HepG2 (cell line): Measurements from ENCODE around the gene GDPD1.

Experiments used
- BCL6 ChIP-seq: IDR thresholded peaks from 2 replicates; pipeline ENCODE4 v1.6.1; 2016; ENCODE audit warnings: missing genetic modification reagents, missing compliant biosample characterization
- CTCF ChIP-seq: sonication (generic); formaldehyde crosslinking; IDR thresholded peaks from 2 replicates; pipeline ENCODE4 v1.5.0; 2020; ENCODE audit warnings: mild to moderate bottlenecking, missing genetic modification reagents, moderate library complexity
- EP300 ChIP-seq, 3 experiments: sonication (generic) in 1 of 3; formaldehyde crosslinking in 1 of 3; IDR thresholded peaks; 2 replicates each; pipeline versions ENCODE4 v1.5.1 to v1.6.1; 2011 to 2020; ENCODE audit warnings: low read depth in 2 of 3, low read length in 2 of 3, borderline replicate concordance in 1 of 3, improper control_type of control experiment in 1 of 3, mild to moderate bottlenecking in 1 of 3, missing genetic modification reagents in 1 of 3, moderate library complexity in 1 of 3
- FUBP1 ChIP-seq: sonication (generic); formaldehyde crosslinking; IDR thresholded peaks from 2 replicates; pipeline ENCODE4 v1.5.1; 2020; ENCODE audit warnings: missing genetic modification reagents, mild to moderate bottlenecking, borderline replicate concordance
- KAT7 ChIP-seq: IDR thresholded peaks from 2 replicates; pipeline ENCODE4 v1.6.1; 2018; ENCODE audit warnings: borderline replicate concordance, missing compliant biosample characterization
- KLF11 ChIP-seq: IDR thresholded peaks from 2 replicates; pipeline ENCODE4 v1.6.1; 2016; ENCODE audit warnings: missing compliant biosample characterization
- MYNN ChIP-seq: sonication (generic); formaldehyde crosslinking; IDR thresholded peaks from 2 replicates; pipeline ENCODE4 v1.4.0; 2020; ENCODE audit warnings: mild to moderate bottlenecking, low read depth, missing genetic modification reagents
- PHB2 ChIP-seq: fragments of 450-650 bp; IDR thresholded peaks from 2 replicates; pipeline ENCODE4 v1.6.1; 2018; ENCODE audit not compliant: partially characterized antibody
- RBFOX2 ChIP-seq: fragments of 200-400 bp; formaldehyde crosslinking; IDR thresholded peaks from 2 replicates; pipeline ENCODE4 v1.6.1; 2017; ENCODE audit warnings: low read depth, mild to moderate bottlenecking, low read length
- SPEN ChIP-seq: sonication (generic); formaldehyde crosslinking; IDR thresholded peaks from 2 replicates; pipeline ENCODE4 v1.5.1; 2020; ENCODE audit warnings: low read depth, mild to moderate bottlenecking, missing genetic modification reagents
- ZNF18 ChIP-seq: sonication (generic); formaldehyde crosslinking; IDR thresholded peaks from 2 replicates; pipeline ENCODE4 v1.8.0; 2022; ENCODE audit warnings: mild to moderate bottlenecking, missing genetic modification reagents; ENCODE audit not compliant: insufficient replicate concordance
- TF ChIP-seq, protein P1 (sequence below): sonication (generic); formaldehyde crosslinking; IDR thresholded peaks from 2 replicates; pipeline ENCODE4 v1.8.1; 2023; ENCODE audit warnings: missing genetic modification reagents, inconsistent platforms, borderline replicate concordance

DNA sequence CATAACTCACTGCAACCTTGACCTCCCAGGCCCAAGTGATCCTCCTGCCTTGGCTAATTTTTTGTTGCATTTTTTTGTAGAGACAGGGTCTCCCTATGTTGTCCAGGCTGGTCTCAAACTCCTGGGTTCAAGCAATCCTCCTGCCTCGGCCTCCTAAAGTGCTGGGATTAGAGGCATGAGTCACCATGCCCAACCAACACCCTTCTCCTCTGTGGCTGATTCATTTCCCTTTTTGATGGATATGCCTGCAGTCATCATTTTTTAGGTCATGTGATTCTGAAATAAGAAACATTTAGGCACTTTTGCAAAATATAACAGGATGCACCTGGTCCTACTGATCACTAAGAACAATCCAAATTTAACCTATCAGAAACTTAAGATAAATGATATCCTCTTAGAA lies 67.1 kb downstream of the GDPD1 start:
- no peak for TF ChIP-seq KLF11 (CRISPR knock-in tag)
- TF ChIP-seq, protein P1, sequence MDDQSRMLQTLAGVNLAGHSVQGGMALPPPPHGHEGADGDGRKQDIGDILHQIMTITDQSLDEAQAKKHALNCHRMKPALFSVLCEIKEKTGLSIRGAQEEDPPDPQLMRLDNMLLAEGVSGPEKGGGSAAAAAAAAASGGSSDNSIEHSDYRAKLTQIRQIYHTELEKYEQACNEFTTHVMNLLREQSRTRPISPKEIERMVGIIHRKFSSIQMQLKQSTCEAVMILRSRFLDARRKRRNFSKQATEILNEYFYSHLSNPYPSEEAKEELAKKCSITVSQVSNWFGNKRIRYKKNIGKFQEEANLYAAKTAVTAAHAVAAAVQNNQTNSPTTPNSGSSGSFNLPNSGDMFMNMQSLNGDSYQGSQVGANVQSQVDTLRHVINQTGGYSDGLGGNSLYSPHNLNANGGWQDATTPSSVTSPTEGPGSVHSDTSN (CRISPR knock-in tag): no peak
- no peak for TF ChIP-seq MYNN
- TF ChIP-seq CTCF (CRISPR knock-in tag): no peak
- TF ChIP-seq BCL6: no peak
- TF ChIP-seq EP300 (IDR thresholded peaks at IDR 0.05; ENCODE audit: low read depth in 2 of 2, low read length in 2 of 2): no peak
- no peak for TF ChIP-seq EP300 (CRISPR knock-in tag; IDR thresholded peaks at IDR 0.05; ENCODE audit: borderline replicate concordance)
- TF ChIP-seq FUBP1 (CRISPR knock-in tag): no peak
- no peak for TF ChIP-seq SPEN (CRISPR knock-in tag)
- TF ChIP-seq RBFOX2: no peak
- TF ChIP-seq ZNF18: no peak
- no peak for TF ChIP-seq KAT7 (CRISPR knock-in tag)
- no peak for TF ChIP-seq PHB2
